HG03135 (cell line): ENCODE measurements around the gene MRAS.
"Not testable (repeated sequence)": the region's sequence is repeated elsewhere in the genome, so short reads cannot be mapped to it uniquely, and the experiment has no call there.

ENCODE experiments used
- ATAC-seq: cut with Tn5 transposase; IDR thresholded peaks from one replicate; pipeline ENCODE4 v1.9.1; 2021; ENCODE audit warnings: mild to moderate bottlenecking, moderate library complexity; ENCODE audit not compliant: unreplicated experiment

MRAS gene

GRCh38 chr3:138412821-138413551 is 64.6 kb downstream of the MRAS start:
- ATAC-seq: no peak

- not testable (repeated sequence) for ATAC-seq
Measured at GRCh38 chr3:138416236-138416635, 67.9 kb downstream of the MRAS start.

GRCh38 chr3:138417559-138417982 is 69.2 kb downstream of the MRAS start:
- peak; percentile 60 for ATAC-seq

GRCh38 chr3:138418601-138419206 is 70.3 kb downstream of the MRAS start:
- no peak for ATAC-seq

- no peak for ATAC-seq
Measured at GRCh38 chr3:138423316-138423715, 74.9 kb downstream of the MRAS start.

GRCh38 chr3:138424323-138424722 is 75.9 kb downstream of the MRAS start:
- no peak for ATAC-seq

GRCh38 chr3:138426211-138426610 is 77.8 kb downstream of the MRAS start:
- no peak for ATAC-seq

GRCh38 chr3:138426754-138427153 is 78.4 kb downstream of the MRAS start:
- ATAC-seq: not testable (repeated sequence)

- ATAC-seq: no peak
Measured at GRCh38 chr3:138429665-138430064, 81.3 kb downstream of the MRAS start.

- no peak for ATAC-seq
Measured at GRCh38 chr3:138432576-138433240, 84.3 kb downstream of the MRAS start.

- ATAC-seq: no peak
Measured at GRCh38 chr3:138433892-138434275, 85.5 kb downstream of the MRAS start.

- ATAC-seq: no peak
Measured at GRCh38 chr3:138434276-138434874, 86.0 kb downstream of the MRAS start, which contains the start of gene ESYT3. Gene ESYT3 (plus strand): TSS chr3:138434616. CDS start chr3:138434799, 183 bp downstream.

- no peak for ATAC-seq
Measured at GRCh38 chr3:138434875-138435772, 86.7 kb downstream of the MRAS start.

GRCh38 chr3:138435840-138436239 is 87.5 kb downstream of the MRAS start:
- ATAC-seq: no peak

GRCh38 chr3:138437281-138437680 is 88.9 kb downstream of the MRAS start:
- no peak for ATAC-seq

- no peak for ATAC-seq
Measured at GRCh38 chr3:138438896-138439295, 90.5 kb downstream of the MRAS start.

- ATAC-seq: no peak
Measured at GRCh38 chr3:138439646-138440045, 91.3 kb downstream of the MRAS start.

GRCh38 chr3:138440121-138440521 is 91.7 kb downstream of the MRAS start:
- ATAC-seq: no peak

- ATAC-seq: no peak
Measured at GRCh38 chr3:138440596-138440995, 92.2 kb downstream of the MRAS start.

GRCh38 chr3:138441256-138441655 is 92.9 kb downstream of the MRAS start:
- ATAC-seq: no peak

GRCh38 chr3:138441742-138442141 is 93.4 kb downstream of the MRAS start:
- no peak for ATAC-seq
